ENCODE data around the gene MMAB. TPM values are rescaled to one million over a fixed set of nuclear protein-coding genes. Genes with fewer than 3 reads are reported as not detected.

Gene MMAB
- total RNA-seq, 1 experiment from 2014 or later, result 97.6 TPM

DNA sequence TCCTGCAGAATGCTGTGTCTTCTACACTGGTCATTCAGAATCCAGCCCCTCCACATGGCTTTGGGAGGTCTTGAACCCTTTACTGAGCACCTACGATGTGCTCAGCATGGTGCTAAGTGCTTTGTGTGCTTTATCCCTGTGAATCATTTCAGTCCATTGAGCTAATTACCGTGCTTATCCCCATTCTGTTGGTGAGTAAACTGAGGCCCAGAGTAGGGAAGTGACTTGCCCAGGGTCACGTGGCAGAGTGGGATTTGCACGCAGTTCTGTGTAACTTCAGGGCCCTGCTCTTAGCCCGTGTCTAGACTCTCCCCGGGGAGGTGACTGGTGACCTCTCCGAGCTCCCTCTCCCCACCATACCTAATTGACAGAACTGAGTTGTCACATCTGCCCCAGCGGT is 27.7 kb upstream of the MMAB start:
- Histone ChIP-seq H3K36me3 (ENCODE audit: insufficient read depth, low read length, poor library complexity, severe bottlenecking) (no peaks in the 10 kb centered on the region), H3K27me3 (replicated peaks; ENCODE audit: insufficient read depth, low read depth, low read length, poor library complexity) (no peaks in the 10 kb centered on the region), H3K4me1 (ENCODE audit: insufficient read depth, low read length, poor library complexity, severe bottlenecking) (peaks cover 5% of the 10 kb centered on the region), H3K9me3 (ENCODE audit: low read depth, low read length, poor library complexity, severe bottlenecking) (no peaks in the 10 kb centered on the region), H3K27ac (ENCODE audit: low read depth, low read length, poor library complexity, severe bottlenecking) (no peak overlapping the region), H3K4me3 (ENCODE audit: low read depth, low read length, poor library complexity, severe bottlenecking) (no peak overlapping the region)
- no TSS peak for BruUV-seq (replicated peaks)
- DNase-seq (ENCODE audit: low spot score), result no peak
- ChIA-PET CTCF (no interaction called here), POLR2A (ENCODE audit: low non-redundant PET) (no interaction called here)
- intact Hi-C loops (cut with micrococcal nuclease; ENCODE audit: unreplicated experiment), result no loop called here
- TF ChIP-seq CTCF (conservative IDR thresholded peaks at IDR 0.05; ENCODE audit: low read depth, low read length) (no peak), EZH2 (IDR thresholded peaks at IDR 0.05; ENCODE audit: borderline replicate concordance, low read depth, low read length, poor library complexity, severe bottlenecking) (no peak)

DNA sequence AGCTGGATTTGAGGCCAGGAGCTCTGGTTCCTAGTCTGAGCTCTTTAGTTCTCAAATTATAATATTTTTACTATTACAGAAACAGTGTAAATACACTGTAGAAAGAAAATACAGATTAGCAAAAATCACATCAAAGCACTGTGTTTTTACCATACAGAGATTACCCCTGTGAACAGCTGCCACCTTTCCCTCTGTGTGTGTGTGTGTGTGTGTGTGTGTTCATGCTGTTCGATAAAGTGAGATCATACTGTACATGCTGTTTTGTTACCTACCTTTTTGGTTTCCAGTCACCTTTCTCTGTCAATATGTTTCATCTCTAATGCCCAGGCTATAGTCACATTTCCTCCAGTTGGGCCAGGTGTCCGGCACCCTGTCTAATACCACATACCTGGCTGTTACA is 27.2 kb upstream of the MMAB start:
- no peaks in the 10 kb centered on the region for H3K27me3 ChIP-seq (replicated peaks; ENCODE audit: insufficient read depth, low read depth, low read length, poor library complexity)
- no TSS peak for BruUV-seq (replicated peaks)
- no peak for TF ChIP-seq CTCF (conservative IDR thresholded peaks at IDR 0.05; ENCODE audit: low read depth, low read length)
- TF ChIP-seq EZH2 (IDR thresholded peaks at IDR 0.05; ENCODE audit: borderline replicate concordance, low read depth, low read length, poor library complexity, severe bottlenecking), result no peak
- no peak overlapping the region for H3K27ac ChIP-seq (ENCODE audit: low read depth, low read length, poor library complexity, severe bottlenecking)
- no peaks in the 10 kb centered on the region for H3K9me3 ChIP-seq (ENCODE audit: low read depth, low read length, poor library complexity, severe bottlenecking)
- intact Hi-C loops (cut with micrococcal nuclease; ENCODE audit: unreplicated experiment), result no loop called here
- DNase-seq (ENCODE audit: low spot score), result no peak
- no peak overlapping the region for H3K4me3 ChIP-seq (ENCODE audit: low read depth, low read length, poor library complexity, severe bottlenecking)
- no peaks in the 10 kb centered on the region for H3K36me3 ChIP-seq (ENCODE audit: insufficient read depth, low read length, poor library complexity, severe bottlenecking)
- peaks cover 4% of the 10 kb centered on the region for H3K4me1 ChIP-seq (ENCODE audit: insufficient read depth, low read length, poor library complexity, severe bottlenecking)
- POLR2A ChIA-PET (ENCODE audit: low non-redundant PET), result no interaction called here
- CTCF ChIA-PET, result no interaction called here

- peaks cover 3% of the 10 kb centered on the region for H3K36me3 ChIP-seq (ENCODE audit: insufficient read depth, low read length, poor library complexity, severe bottlenecking)
- peaks cover 4% of the 10 kb centered on the region for H3K4me1 ChIP-seq (ENCODE audit: insufficient read depth, low read length, poor library complexity, severe bottlenecking)
- TF ChIP-seq EZH2 (IDR thresholded peaks at IDR 0.05; ENCODE audit: borderline replicate concordance, low read depth, low read length, poor library complexity, severe bottlenecking) (no peak), CTCF (conservative IDR thresholded peaks at IDR 0.05; ENCODE audit: low read depth, low read length) (no peak)
- intact Hi-C loops (cut with micrococcal nuclease; ENCODE audit: unreplicated experiment), result no loop called here
- no peak for DNase-seq (ENCODE audit: low spot score)
- no peak overlapping the region for H3K4me3 ChIP-seq (ENCODE audit: low read depth, low read length, poor library complexity, severe bottlenecking)
- ChIA-PET POLR2A (ENCODE audit: low non-redundant PET) (no interaction called here), CTCF (interaction anchor here (2.6 kb wide), 1 partner anchor 177 kb away, joined by 44 read pairs; no protein-coding TSS in a partner anchor)
- H3K9me3 ChIP-seq (ENCODE audit: low read depth, low read length, poor library complexity, severe bottlenecking), result no peaks in the 10 kb centered on the region
- H3K27me3 ChIP-seq (replicated peaks; ENCODE audit: insufficient read depth, low read depth, low read length, poor library complexity), result no peaks in the 10 kb centered on the region
- no TSS peak for BruUV-seq (replicated peaks)
- no peak overlapping the region for H3K27ac ChIP-seq (ENCODE audit: low read depth, low read length, poor library complexity, severe bottlenecking)
Measured at GRCh38 chr12:109599087-109599486, 25.8 kb upstream of the MMAB start.
